ENCODE data around the gene PIEZO2. TPM values are rescaled to one million over a fixed set of nuclear protein-coding genes. Genes with fewer than 3 reads are reported as not detected.

Gene PIEZO2
- polyA plus RNA-seq, 1 donor (not counting 4 experiments of a cell fraction or from before 2014, with no cell fraction given) = not detected

DNA sequence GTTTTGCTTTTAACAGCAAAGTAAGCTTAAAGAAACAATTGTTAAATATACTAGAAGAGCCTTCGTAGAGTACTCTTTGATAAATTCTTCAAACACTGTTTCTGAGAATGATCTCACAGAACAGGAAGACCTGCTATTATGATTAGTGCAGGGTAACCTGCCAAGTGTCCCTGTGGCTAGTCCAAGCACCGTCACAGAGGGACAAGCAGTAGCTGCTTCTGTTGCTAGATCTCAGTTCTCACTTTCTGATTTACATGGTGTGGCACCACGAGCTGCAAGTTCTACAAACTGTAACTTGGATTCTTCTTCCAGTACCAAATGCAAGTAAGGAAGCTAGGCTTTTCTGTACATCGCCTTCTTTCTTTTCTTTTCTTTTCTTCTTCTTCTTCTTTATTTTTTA lies 121.5 kb downstream of the PIEZO2 start:
- Histone ChIP-seq H3K36me3 (ENCODE audit: control insufficient read depth in 2 of 2, extremely low read depth in 1 of 2, insufficient read depth in 2 of 2, low read length in 2 of 2) (no peaks in the 10 kb centered on the region), H3K4me1 (ENCODE audit: control insufficient read depth, extremely low read depth, insufficient read depth, low read length) (no peaks in the 10 kb centered on the region), H2AFZ (ENCODE audit: control insufficient read depth, low read length) (no peak overlapping the region), H3K27ac (ENCODE audit: control insufficient read depth, insufficient read depth, low read length) (no peak overlapping the region), H3K9me1 (ENCODE audit: control insufficient read depth, extremely low read depth, insufficient read depth, low read length) (no peaks in the 10 kb centered on the region), H3K9ac (ENCODE audit: control insufficient read depth, extremely low read depth, insufficient read depth, low read length) (no peak overlapping the region), H3K79me2 (ENCODE audit: control insufficient read depth, insufficient read depth, low read length) (no peaks in the 10 kb centered on the region), H3K9me3 (ENCODE audit: control insufficient read depth, low read depth, low read length) (no peaks in the 10 kb centered on the region), H4K20me1 (ENCODE audit: control insufficient read depth, extremely low read depth, insufficient read depth, low read length) (no peaks in the 10 kb centered on the region), H3K4me3 (ENCODE audit: control insufficient read depth in 2 of 3, extremely low read depth in 1 of 3, insufficient read depth in 2 of 3, low read depth in 1 of 3, low read length in 3 of 3) (no peak overlapping the region), H3K27me3 (ENCODE audit: control insufficient read depth, extremely low read depth, insufficient read depth, low read length) (no peaks in the 10 kb centered on the region), H3K4me2 (ENCODE audit: control insufficient read depth, extremely low read depth, insufficient read depth, low read depth, low read length) (no peak overlapping the region)
- dilution Hi-C loops (cut with MboI; ENCODE audit: extremely low pct_ligation_motif_present, low sequenced_read_pairs) = no loop called here
- no peak for DNase-seq (ENCODE audit: low read depth, low spot score)
- FAIRE-seq = no peak
- no peak for TF ChIP-seq EZH2 (IDR thresholded peaks at IDR 0.05; ENCODE audit: low read length)
- TF ChIP-seq, protein P1, sequence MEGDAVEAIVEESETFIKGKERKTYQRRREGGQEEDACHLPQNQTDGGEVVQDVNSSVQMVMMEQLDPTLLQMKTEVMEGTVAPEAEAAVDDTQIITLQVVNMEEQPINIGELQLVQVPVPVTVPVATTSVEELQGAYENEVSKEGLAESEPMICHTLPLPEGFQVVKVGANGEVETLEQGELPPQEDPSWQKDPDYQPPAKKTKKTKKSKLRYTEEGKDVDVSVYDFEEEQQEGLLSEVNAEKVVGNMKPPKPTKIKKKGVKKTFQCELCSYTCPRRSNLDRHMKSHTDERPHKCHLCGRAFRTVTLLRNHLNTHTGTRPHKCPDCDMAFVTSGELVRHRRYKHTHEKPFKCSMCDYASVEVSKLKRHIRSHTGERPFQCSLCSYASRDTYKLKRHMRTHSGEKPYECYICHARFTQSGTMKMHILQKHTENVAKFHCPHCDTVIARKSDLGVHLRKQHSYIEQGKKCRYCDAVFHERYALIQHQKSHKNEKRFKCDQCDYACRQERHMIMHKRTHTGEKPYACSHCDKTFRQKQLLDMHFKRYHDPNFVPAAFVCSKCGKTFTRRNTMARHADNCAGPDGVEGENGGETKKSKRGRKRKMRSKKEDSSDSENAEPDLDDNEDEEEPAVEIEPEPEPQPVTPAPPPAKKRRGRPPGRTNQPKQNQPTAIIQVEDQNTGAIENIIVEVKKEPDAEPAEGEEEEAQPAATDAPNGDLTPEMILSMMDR (optimal IDR thresholded peaks at IDR 0.05 in 1 of 3, IDR thresholded peaks at IDR 0.05 in 1 of 3, conservative IDR thresholded peaks at IDR 0.05 in 1 of 3; ENCODE audit: extremely low read depth in 1 of 3, insufficient read depth in 2 of 3, low read length in 3 of 3) = no peak

DNA sequence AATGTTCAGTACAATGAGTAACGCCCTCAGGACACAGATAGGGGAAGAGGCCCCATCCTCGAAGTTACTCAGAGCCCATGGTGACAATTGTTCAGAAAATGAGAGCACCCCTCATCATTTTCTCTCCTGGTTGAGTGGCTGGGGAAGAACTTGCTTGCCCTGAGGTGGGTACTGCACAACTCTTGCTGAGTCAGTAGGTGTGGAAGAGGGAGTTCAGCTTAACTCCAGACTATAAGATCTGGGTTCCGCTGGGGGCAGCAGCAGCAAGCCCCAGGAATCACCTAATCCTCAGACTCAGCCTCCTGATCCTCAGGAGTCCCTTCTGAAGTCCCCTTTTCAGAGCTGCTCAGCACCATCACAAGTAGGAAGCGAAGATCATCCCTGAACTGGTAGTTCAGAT lies 123.7 kb downstream of the PIEZO2 start:
- Histone ChIP-seq H3K79me2 (ENCODE audit: control insufficient read depth, insufficient read depth, low read length) (no peaks in the 10 kb centered on the region), H4K20me1 (ENCODE audit: control insufficient read depth, extremely low read depth, insufficient read depth, low read length) (no peaks in the 10 kb centered on the region), H3K9me1 (ENCODE audit: control insufficient read depth, extremely low read depth, insufficient read depth, low read length) (no peaks in the 10 kb centered on the region), H3K4me1 (ENCODE audit: control insufficient read depth, extremely low read depth, insufficient read depth, low read length) (no peaks in the 10 kb centered on the region), H3K9me3 (ENCODE audit: control insufficient read depth, low read depth, low read length) (no peaks in the 10 kb centered on the region), H3K4me3 (ENCODE audit: control insufficient read depth in 2 of 3, extremely low read depth in 1 of 3, insufficient read depth in 2 of 3, low read depth in 1 of 3, low read length in 3 of 3) (no peak overlapping the region), H3K27me3 (ENCODE audit: control insufficient read depth, extremely low read depth, insufficient read depth, low read length) (no peaks in the 10 kb centered on the region), H3K9ac (ENCODE audit: control insufficient read depth, extremely low read depth, insufficient read depth, low read length) (no peak overlapping the region), H3K4me2 (ENCODE audit: control insufficient read depth, extremely low read depth, insufficient read depth, low read depth, low read length) (no peak overlapping the region), H2AFZ (ENCODE audit: control insufficient read depth, low read length) (no peak overlapping the region), H3K36me3 (ENCODE audit: control insufficient read depth in 2 of 2, extremely low read depth in 1 of 2, insufficient read depth in 2 of 2, low read length in 2 of 2) (no peaks in the 10 kb centered on the region), H3K27ac (ENCODE audit: control insufficient read depth, insufficient read depth, low read length) (no peak overlapping the region)
- FAIRE-seq (no peak), DNase-seq (ENCODE audit: low read depth, low spot score) (no peak)
- TF ChIP-seq, protein P1 (optimal IDR thresholded peaks at IDR 0.05 in 1 of 3, IDR thresholded peaks at IDR 0.05 in 1 of 3, conservative IDR thresholded peaks at IDR 0.05 in 1 of 3; ENCODE audit: extremely low read depth in 1 of 3, insufficient read depth in 2 of 3, low read length in 3 of 3) = no peak
- TF ChIP-seq EZH2 (IDR thresholded peaks at IDR 0.05; ENCODE audit: low read length) = no peak
- dilution Hi-C loops (cut with MboI; ENCODE audit: extremely low pct_ligation_motif_present, low sequenced_read_pairs) = no loop called here

All from keratinocyte (primary cell).